GM10248 (cell line): ENCODE data around the gene RGS6.

Source experiments
- CTCF ChIA-PET: fragments of 300-600 bp; sonication (Branson Sonifier 250); formaldehyde crosslinking; extraction: SDS; loops from one replicate; lab custom pipeline; 2021; ENCODE audit warnings: antibody characterized with exemption; lab: Yijun Ruan, JAX
- POLR2A ChIA-PET: fragments of 350-650 bp; sonication (Branson Sonifier 250); formaldehyde crosslinking; extraction: SDS; loops from one replicate; lab custom pipeline; 2020; ENCODE audit warnings: antibody characterized with exemption; lab: Yijun Ruan, JAX
- DNase-seq: peaks from one replicate; pipeline ENCODE4 v3.0.0; 2012; ENCODE audit errors: extremely low spot score
- CTCF ChIP-seq: IDR thresholded peaks from 2 replicates; pipeline ENCODE4 v1.5.1; 2012; ENCODE audit warnings: mild to moderate bottlenecking, low read depth; ENCODE audit errors: extremely low read depth, missing control alignments, control extremely low read depth

Gene RGS6

GRCh38 chr14:72023128-72024042 is 91.2 kb downstream of the RGS6 start:
- TF ChIP-seq CTCF, result no peak
- ChIA-PET POLR2A (no interaction called here), CTCF (interaction anchor here (0.6 to 6.1 kb wide), 23 partner anchors 10 to 415 kb away, joined by 3 to 39 read pairs (median 4); no protein-coding TSS in a partner anchor)
- DNase-seq, result no peak

GRCh38 chr14:72024043-72024407 is 91.8 kb downstream of the RGS6 start:
- ChIA-PET CTCF (interaction anchor here (0.6 to 6.1 kb wide), 25 partner anchors 11 to 410 kb away, joined by 3 to 39 read pairs (median 4); no protein-coding TSS in a partner anchor), POLR2A (no interaction called here)
- DNase-seq, result peak; percentile 30
- peak; percentile 59 for TF ChIP-seq CTCF

- POLR2A ChIA-PET, result no interaction called here
- CTCF ChIA-PET, result interaction anchor here (0.8 to 6.1 kb wide), 19 partner anchors 11 to 410 kb away, joined by 3 to 39 read pairs (median 4); no protein-coding TSS in a partner anchor
These were observed 92.3 kb downstream of the RGS6 start for GRCh38 chr14:72024504-72024903.

DNA sequence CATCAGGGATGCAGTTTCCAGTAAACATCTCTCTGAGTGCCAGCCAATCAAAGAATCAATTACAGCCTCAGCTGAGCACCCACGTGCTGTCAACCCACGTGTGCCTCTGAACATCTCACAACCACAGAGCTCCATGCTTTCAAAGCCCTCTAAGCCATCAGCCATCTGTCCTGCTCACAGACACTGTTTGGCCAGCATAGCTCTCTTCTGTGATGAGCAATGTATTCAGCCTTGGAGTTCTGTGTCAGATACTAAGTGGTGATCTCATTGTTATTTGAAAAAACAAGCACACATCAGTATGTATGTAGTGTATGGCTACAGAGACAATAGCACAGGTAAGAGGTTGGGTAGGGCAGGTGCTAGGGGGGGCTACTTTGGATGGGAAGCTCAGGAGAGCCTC is 94.3 kb downstream of the RGS6 start:
- ChIA-PET CTCF (interaction anchor here (6.1 kb wide), 1 partner anchor 394 kb away, joined by 39 read pairs; no protein-coding TSS in a partner anchor), POLR2A (no interaction called here)
- DNase-seq, result no peak
- TF ChIP-seq CTCF, result no peak

More at GRCh38 chr14:72024504-72024903, 92.3 kb downstream of the RGS6 start:
- TF ChIP-seq CTCF, result no peak
- DNase-seq, result no peak

DNA sequence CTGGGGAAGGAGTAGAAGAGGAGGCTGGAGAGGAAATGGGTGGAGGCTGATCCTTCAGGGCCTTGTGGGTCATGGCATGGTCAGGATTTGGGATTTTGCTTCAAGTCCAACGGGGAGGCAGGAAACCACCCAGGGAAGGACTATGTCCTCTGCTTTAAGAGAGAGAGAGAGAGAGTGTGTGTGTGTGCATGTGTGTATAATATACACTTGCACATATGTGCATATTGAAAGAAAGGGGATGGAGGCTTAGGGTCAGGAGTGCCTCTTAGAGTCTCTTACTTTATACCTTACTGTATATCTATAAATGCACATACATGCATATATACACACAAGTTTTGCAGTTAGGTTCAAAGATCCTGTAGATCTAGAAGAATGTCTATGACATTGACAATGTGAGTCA is 94.8 kb downstream of the RGS6 start:
- POLR2A ChIA-PET, result no interaction called here
- no peak for DNase-seq
- CTCF ChIA-PET, result interaction anchor here (6.1 kb wide), 1 partner anchor 393 kb away, joined by 39 read pairs; no protein-coding TSS in a partner anchor
- TF ChIP-seq CTCF, result no peak

GRCh38 chr14:72033365-72033764 is 101.1 kb downstream of the RGS6 start:
- no peak for DNase-seq
- ChIA-PET CTCF (no interaction called here), POLR2A (no interaction called here)
- no peak for TF ChIP-seq CTCF
